Measurements from ENCODE around the gene TNFSF9.

- TF ChIP-seq CTCF (IDR thresholded peaks at IDR 0.05; ENCODE audit: low read depth, low read length): no peak
- TF ChIP-seq EZH2phosphoT487 (IDR thresholded peaks at IDR 0.05; ENCODE audit: low read depth): no peak
Observed at GRCh38 chr19:6514089-6514488, 16.7 kb upstream of the TNFSF9 start.
